ENCODE results near the gene AKAP6.

Gene AKAP6

DNA sequence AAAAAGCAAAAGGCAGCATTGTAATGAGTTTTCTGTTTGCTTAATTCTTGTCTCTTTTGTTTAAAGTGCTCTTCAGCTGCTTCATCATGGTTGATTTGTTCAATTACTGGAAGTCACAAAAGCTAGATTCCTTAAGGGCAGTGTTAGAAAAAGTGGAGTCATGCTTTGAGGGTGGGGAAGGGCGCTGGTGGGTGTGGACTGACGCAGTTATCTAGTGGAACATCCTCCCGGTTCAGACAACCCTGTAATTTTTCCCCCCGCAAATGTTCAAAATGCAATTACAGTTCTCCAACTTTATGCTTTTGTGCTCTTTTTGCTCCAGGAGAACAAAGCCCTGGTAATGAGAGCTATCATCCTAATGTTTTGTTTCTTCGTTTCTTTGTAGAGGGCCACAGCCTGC, 2.1 kb downstream of the AKAP6 start:
- DNase-seq = no peak

DNA sequence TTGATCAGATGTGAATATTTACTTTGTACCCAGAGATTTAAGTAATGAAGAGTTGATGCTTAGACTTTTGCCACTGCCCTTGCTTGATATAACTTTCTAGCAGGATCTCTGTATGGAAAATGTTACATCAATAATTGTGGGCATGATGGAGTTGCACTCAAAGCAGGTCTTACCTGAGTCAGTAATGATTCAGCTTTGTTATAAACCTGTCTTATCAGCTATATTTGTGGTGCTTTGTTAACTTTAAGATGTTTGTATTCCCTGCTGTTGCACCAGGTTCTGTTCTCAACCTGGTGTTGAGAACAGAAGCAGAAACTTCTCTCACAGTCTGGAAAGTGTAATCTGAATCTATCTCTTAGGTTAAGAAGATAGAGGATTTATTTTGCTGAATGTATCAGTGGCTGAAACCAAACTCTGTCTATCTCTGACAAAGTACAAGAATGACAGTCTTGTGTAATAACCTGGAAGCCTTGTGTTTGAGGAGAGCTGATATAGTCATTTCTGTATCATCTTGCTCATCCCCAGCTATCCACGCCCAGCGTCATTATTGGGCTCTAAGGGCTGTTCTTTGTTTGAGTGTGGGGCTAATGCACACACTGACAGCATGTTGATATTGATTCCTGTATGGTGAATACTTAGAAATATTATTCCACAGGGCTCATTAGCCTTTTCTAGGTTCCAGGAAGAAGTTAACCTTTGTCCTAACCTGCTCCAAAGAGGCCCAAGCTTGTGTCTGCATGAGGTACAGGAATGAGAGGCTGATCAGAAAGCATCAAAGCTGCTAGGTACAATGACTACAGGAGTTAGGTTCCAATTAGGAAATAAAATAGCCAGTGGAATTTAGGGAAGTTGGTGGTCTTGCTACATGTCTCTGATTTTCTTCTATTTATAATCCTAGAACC, 3.6 kb downstream of the AKAP6 start:
- DNase-seq = no peak

DNA sequence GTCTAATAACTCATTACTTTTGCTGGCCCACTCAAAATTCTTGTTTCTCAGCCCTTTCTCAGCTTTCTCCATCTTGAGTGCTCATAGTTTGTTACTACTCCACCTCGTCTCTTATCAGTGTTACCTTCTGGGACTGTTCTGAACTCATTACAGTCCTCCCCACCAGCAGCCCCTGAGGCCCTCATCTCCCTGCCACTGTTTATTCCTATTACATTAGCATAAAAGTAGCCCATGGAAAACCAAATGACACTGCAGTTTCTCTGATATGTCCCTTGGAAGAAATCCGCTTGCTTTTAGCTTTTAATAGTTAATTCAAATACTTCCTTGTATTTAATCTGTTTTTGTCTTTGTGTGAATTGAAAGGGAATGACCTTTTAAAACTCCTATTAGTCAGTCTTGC, 7.6 kb downstream of the AKAP6 start:
- no peak for DNase-seq

DNA sequence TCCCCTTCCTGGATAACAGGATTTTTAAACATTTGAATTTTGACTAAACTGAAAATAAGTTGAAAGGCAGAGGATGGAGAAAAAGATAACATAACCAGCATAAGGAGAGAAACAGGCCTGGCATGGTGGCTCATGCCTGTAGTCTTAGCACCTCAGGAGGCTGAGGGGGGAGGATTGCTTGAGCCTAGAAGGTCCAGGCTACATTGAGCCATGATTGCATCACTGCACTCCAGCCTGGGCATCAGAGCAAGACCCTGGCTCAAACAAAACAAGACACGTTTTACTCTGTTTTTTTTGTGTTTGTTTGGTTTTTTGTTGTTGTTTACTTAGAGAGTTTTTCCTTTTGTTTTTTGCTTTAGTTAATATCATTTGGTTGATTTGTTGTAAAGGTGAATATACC, 8.7 kb downstream of the AKAP6 start:
- no peak for DNase-seq

DNA sequence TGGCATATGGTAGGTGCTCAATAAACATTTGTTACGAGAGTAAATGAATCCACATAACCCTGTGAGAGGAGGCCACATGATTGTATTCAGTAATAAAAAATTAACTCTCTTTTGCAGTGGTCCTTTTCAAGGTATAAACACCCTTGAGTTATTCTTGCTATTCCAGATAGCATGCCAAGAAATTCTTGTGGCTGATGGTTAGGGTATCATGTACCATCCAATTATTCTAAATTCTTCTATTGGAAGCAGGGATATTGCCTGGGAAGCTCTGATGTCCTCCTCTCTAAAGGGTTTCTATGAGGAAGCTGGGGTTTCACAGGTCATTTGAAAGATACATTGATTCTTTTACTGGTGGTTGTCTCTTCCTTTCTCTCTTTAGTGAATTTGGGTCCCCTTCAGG, 10.1 kb downstream of the AKAP6 start:
- DNase-seq = no peak

DNA sequence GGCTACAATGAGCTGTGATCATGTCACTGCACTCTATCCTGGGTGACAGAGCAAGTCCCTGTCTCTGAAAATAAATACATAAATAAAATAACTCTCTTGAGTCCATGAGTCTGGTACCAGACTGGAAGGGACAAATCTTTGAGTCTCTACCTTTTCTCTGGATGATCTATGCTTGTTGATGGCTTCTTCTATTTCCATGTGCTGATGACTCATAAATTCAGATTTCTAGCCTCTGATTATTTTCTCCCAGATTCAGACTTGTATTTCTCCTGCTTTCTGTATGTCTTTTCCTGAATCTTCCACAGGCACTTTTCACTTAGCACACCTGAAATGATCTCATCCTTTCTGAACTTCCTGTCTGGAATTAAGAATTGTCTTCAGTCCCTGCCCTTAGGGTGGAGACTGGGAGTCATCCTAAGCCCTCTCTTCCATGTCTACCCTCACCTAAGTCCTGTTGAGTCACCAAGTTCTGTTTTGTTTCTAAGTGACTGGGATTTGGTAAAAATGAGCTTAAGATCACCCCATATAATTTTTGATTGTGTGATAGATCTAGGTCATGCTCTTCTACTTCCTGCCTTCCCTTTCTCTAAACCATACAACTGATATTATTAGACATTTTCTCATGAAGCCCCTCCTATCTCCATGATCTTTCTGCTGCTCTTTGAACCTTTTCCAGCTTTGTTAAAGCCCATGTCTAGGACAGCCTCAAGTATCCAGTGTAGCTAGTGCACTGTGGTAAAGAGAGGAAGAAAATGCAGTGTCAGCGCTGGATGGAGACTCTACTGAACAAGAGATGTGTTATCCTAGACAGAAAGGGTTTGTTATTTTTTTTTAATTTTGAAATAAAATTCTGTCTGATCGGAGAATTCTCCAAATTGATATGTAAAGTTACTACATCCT, 13.1 kb downstream of the AKAP6 start:
- no peak for DNase-seq

DNA sequence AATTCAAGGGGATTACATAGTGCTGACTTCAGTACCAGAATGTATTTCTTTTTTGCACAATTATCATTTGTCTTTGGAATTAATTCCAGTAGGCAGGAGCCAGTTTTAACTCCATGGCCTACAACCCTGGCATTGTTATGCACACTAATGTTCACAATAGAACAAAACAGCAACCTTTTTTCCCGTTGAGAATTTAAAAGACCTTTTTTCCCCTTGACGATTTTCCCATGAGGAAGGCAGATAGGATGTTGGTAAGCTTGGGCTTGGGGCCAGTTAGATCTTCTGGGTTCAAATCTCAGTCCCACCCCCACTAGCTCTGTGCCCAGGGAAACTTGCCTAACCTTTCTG, 13.7 kb downstream of the AKAP6 start:
- no peak for DNase-seq

DNA sequence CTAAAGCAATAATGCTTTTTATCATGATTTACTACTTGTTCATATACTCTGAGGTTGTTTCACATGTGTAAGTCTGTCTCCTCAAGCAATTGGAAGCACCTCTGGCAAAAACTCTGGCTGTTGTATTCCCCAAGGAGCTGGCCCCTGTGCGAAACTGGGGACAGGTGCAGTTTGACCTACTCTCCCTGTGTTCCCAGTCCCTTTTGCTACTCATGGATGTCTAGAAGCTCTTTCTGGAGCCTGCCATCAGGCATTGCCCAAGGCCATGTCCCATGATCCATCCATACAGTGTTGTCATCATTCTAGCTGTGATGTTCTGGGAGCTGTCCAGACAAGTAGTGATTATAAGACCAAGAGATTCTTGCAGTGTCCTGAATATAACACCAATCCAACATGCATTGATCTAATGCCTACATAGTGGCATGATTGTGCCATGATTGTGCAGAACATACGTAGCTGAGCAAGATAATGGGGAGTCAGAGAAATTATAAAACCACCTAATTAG, 14.9 kb downstream of the AKAP6 start:
- no peak for DNase-seq

DNA sequence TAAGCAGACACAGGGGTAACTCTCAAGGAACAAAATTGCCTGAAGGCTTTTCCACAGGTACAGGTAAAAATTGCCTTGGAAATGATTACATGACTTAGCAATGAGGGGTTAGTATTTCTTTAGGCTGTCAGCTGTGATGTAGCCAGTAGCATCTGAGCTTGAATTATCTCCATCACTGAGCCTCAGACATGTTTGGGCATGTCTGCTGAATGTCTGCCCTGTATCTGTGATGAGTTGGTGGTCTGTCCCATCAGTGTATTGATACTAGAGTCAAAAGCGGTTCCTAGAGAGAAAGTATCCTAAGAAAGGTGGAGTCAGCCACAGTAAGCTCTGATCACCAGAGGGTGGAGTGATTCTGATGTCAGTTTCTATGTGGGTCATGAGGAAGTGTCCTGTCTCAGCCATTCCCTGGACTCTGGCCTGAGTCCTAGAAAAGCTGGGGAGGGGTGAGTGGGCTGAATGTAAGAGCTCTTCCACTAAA, 16.3 kb downstream of the AKAP6 start:
- DNase-seq = no peak

DNA sequence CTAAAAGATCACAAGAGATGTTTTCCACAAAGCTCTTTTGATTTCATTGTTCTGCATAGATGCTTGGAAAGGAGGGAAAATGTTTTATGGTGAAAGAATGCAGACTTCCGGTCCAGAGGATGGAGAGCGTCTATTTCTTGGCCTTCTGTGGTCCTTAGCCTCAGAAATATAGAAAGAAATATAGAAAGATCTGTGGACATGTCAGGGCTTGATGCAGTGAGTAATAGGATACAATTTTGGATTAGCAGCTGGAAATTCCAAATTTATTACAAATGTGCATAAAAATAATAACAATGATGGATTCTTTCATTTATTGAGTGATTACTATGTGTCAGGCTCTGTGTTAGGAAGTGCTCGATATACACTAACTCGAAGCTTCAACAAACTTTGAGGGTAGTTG, 20.2 kb downstream of the AKAP6 start:
- no peak for DNase-seq

DNA sequence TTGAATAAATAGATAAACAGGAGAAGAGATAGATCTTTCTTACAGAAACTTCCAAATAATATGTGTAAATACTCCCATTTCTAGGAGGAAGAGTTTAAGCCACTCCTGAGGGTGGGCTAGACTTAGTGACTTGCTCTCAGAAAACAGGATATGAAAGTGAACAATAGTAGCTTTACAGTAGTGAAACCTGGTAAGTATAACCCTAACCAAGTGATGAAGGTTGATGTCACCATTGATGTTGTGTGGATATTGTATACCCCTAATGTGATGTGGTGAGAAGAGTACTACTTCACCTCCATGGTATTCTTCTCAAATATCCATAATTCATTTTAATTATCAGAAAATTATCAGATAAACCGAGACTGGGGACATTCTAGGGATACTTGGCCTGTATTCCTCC, 20.9 kb downstream of the AKAP6 start:
- DNase-seq = no peak

DNA sequence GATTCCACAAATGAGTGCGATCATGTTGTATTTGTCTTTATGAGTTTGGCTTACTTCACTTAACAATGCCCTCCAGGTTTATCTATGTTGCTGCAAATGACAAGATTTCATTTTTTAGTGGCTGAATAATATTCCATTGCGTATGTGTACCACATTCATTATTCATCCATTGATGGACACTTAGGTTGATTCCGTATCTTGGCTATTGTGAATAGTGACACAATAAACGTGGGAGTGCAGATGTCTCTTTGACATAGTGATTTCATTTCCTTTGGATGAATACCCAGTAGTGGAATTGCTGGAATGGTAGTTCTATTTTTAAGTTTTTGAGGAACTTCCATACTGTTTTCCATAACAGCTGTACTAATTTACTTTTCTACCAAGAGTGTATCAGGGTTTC, 23.5 kb downstream of the AKAP6 start:
- DNase-seq = no peak

DNA sequence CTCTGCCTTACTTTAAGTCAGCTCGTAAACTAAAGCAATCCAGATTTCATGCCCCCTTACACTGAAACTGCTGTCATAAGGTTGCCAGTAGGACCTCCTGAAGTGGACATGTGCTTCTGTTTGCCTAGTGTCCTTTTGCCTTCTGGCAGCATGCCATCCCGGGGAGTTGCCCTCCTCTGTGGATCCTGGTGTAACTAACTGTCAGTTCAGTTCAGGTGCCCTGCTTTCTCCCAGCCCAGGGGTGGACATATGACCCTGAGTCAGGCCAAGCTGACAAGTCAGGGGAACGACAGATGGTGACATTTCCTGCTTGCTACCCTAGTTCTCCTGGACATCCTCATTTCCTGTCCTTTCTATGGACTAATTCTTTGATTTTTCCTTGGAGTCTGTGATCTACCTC, 25.6 kb downstream of the AKAP6 start:
- DNase-seq = no peak

DNA sequence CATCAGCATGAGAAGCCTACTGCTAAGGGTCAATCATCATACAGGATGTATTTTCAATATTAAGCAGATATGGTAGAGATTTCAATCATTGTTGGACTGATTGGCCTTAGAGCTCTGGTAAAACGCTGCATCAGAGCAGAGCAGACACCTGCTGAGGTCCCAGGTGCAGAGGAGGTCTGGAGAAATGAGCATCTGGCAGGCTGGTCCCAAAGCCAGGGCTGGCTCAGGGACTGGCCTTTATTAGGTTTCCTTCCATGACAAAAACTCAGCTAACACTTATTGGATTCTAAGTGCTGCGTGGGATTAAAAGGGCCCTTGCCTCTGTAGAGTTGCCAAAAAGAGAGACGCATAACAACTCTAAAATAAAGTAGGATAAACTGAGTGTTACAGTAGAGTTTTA, 29.7 kb downstream of the AKAP6 start:
- DNase-seq = no peak

DNA sequence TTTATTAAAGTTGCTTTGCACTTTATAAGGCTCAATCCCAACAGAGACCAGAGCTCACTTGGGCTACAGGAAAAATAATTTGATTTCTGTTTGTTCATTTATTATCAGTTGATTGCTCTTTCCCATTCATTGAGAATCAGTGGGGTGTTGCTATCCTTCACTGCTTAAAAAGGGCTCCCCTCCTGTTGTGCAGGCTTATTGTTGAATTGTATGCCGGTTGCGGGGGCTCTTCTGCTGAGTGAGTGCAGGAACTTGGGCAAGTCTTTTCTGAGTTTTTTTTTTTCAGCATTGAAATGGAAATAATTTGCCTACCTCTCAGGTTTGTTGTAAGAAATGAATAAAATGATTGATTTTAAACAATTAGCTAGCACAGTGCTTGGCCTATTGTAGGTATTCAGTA, 32.6 kb downstream of the AKAP6 start:
- no peak for DNase-seq

DNA sequence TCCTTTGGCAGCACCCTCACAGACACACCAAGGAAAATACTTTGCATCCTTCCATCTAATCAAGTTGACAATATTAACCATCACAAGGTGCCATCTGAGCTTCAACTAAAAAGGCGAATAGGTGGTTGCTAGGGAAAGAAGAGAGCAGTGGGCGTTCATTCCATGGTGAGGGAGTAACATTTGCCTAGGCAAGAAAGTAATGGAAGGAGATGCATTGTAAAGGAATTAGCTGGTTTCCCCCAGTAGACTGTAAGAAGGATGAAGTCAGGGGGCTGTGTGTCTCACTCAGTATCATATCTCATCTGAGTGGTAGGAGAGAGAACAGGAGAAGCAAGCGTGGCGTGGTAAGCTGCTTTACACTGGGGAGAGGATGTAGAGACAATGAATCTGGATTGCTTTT, 34.7 kb downstream of the AKAP6 start:
- no peak for DNase-seq

DNA sequence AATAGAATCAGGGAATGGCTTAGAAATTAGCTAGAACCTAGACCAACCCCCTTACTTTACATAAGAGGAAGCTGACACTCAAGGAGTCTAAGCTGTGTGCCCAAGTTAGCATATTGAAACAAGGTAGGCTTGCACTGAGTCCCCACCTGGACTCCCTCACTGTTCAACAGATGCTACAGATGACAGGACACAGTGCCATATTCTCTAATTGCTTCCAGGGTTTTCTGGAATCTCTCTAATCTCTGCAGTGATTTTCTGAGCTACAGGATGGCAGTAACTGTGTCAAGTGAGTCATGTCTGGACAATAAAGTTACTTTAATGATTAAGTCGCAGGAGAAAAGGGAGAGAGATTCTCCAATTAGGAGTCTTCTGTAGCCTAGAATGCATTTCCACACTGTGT, 35.8 kb downstream of the AKAP6 start:
- DNase-seq = no peak

DNA sequence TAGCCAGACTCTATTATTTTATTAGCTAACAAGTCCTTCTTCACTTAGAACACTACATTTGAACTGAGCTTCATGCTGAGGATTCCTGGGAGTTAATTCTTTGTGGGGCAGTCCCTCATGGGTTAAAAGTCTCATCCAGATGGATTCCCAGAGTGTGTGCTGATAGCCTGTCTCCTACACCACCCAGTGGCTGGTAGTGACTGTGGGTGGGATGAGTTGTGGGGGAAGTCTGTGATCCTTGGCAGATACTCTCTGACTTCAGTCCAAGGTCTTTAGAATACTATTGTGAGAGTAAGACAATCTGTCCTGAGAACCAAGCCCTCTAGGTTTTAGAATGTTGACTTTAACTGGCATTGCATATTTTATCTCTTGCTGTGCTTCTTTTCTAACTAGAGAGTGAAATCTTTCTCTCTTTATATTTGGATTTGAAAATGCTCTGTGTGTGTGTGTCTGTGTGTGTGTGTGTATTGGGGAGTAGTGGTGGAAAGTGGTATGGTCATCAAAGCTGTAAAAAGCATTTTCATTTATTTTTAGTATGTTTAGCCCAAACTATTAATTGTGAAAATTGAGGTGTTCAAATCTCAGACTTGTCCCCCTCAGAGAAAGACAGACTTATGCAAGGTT, 37.3 kb downstream of the AKAP6 start:
- DNase-seq = no peak

DNA sequence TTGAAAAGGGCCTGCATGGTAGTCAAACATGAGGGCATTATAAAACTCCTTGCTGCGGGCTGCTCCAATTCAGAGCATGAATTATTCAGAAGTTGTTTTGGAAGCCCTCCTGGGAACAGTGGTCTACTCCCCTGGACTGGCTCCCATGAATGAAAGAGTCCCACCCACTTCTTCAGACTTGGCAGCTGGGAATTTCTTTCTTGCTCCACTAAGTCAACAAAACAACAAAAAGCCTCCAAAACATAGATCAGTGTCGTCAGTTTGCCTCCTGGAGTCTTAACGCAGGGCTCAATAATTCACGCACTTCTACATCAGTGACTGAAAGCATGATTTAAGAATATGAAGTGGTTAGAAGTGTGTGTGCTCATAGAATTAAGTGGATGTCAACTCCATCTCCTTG, 37.9 kb downstream of the AKAP6 start:
- no peak for DNase-seq

DNA sequence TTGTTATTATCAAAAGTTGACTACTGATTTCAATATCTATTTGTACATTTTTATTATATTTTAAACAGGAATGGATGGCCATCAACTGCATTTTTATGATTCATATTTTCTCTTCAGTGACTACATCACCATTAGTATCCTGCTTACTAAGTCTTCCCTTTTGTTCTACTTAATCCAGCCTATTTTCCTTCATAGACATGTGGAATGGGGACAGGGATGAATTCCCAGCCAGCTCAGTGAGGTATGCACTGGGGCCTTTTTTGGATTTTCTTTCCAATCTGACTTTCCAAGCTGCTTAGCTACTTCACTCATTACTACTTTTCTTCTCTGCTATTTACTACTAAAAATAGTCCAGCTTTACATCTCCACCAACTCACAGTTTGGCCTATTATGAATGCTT, 38.4 kb downstream of the AKAP6 start:
- DNase-seq = no peak

DNA sequence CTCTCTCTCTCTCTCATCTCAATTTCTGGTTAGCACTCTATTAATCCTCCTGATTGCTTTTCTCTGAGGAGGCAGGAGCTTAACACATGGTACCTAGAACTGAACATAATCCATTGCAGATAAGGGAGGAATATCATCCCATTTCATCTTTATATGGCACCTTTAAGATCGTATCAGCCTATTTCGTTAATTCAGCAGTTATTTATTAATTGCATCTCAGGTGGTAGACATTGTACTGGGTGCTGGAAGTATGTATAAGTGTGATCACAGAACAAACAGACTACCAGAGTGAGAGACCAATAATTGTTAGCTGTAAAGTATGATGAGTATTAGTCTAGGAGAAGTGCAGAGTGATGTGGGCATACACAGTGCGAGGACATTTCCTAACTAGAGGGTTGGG, 39.0 kb downstream of the AKAP6 start:
- DNase-seq = no peak

DNA sequence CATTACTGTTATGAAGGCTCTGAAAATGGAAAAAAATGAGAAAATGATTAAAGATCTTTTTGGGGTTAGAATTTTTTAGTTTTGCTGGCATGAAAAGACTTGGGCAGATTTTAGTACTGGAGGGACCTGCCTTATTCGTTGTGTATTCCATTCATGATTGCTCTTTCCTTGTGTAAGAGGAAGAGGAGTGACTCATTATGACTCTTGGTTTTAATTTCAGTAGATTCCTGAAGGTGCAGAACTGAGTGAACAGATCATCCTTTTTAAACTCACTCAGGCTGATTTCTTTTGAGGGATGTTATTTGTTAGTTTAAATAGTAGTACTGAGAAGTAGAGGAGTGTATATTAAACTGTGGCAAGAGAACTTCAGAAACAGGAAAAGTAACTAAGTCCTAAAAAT, 41.6 kb downstream of the AKAP6 start:
- DNase-seq = no peak

DNA sequence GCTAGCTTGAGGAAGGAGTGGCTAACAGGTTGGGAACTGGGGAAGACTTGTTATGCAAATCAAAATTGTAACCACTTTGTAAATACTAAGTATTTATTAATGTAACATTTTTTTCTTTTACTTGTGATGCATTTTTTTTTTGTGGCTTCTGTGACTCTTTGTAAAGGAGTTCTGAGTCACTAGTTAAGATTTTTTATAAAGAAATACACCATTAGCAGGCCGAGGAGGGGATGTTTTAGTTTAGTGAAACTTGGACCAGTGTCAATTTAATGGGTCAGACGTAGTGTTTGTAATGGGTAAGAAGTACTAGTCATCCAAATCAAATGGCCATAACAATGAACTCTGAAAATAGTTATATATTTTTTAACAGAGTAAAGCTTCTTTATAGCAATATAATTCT, 43.1 kb downstream of the AKAP6 start:
- no peak for DNase-seq
